Activated CD4-positive, alpha-beta memory T cell treated with anti-CD3 and anti-CD28 coated beads for 36 hours (primary cell): Measurements from ENCODE around the gene EIF2S2. TPM values are rescaled to one million over a fixed set of nuclear protein-coding genes. Genes with fewer than 3 reads are reported as not detected.

ENCODE experiments used
- CTCF ChIA-PET: fragments of 350-600 bp; sonication (Branson Sonifier 250); formaldehyde crosslinking; loops from one replicate; lab custom pipeline; 2021; ENCODE audit warnings: antibody characterized with exemption, inconsistent platforms; lab: Charles Lee
- POLR2A ChIA-PET: fragments of 350-600 bp; sonication (Branson Sonifier 250); formaldehyde crosslinking; loops from one replicate; lab custom pipeline; 2021; ENCODE audit warnings: antibody characterized with exemption; lab: Charles Lee
- DNase-seq: peaks from one replicate; pipeline ENCODE4 v3.0.0-alpha.2; 2020
- H3K27ac Mint-ChIP-seq: one replicate; pipeline ENCODE4 v1.8.0; 2021; ENCODE audit warnings: mixed read lengths
- H3K27me3 Mint-ChIP-seq: one replicate; pipeline ENCODE4 v1.8.0; 2021; ENCODE audit warnings: mixed read lengths
- H3K36me3 Mint-ChIP-seq: one replicate; pipeline ENCODE4 v1.8.0; 2021; ENCODE audit warnings: mixed read lengths
- H3K4me1 Mint-ChIP-seq: one replicate; pipeline ENCODE4 v1.8.0; 2021; ENCODE audit warnings: low read depth, mixed read lengths
- H3K4me3 Mint-ChIP-seq: one replicate; pipeline ENCODE4 v1.8.0; 2021; ENCODE audit warnings: mild to moderate bottlenecking, mixed read lengths
- H3K9me3 Mint-ChIP-seq: one replicate; pipeline ENCODE4 v1.8.0; 2021; ENCODE audit warnings: mixed read lengths
- intact Hi-C: fragments of 100-400 bp; cut with micrococcal nuclease; formaldehyde crosslinking; loops from one replicate; pipeline ENCODE4 v1.15.1; 2023
- microRNA-seq: library from miRNA; unstranded; fragments of <30 nt; microRNA quantifications from one replicate; pipeline ENCODE4 v1.2.0, GENCODE V29; 2022; ENCODE audit warnings: borderline number of aligned reads, borderline microRNAs expressed, borderline replicate concordance
- total RNA-seq, 2 experiments: library from RNA; stranded (reverse); gene quantifications; one replicate each; pipeline ENCODE4 v1.2.3, GENCODE V29; 2021

Gene EIF2S2
- total RNA-seq, 2 experiments from 2014 or later, result 151 to 155 TPM

DNA sequence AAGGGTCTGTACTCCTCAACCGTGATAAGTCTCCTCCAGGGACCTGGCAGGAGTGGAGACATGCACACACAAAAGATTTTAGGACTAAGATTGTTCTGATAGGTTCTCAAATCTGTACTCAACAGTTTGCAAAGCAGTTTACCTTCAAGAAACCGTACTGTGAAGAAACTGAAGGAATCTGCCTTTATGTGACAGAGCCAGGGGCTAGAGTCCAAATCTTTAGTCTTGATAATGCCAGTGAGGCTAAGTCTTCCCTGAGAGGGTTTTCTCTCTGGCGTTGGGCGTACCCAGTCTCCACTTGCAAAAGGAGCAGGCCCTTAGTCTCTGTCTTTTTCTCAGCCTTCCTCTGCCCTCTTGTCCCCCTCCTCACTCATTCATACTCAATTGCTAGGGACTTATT lies 70.8 kb downstream of the EIF2S2 start:
- ChIA-PET POLR2A (no interaction called here), CTCF (interaction anchor here (0.6 kb wide), 1 partner anchor 113 kb away, joined by 3 read pairs; no protein-coding TSS in a partner anchor)
- Mint-ChIP-seq H3K36me3 (peaks cover 2% of the 10 kb centered on the region), H3K4me3 (no peak overlapping the region), H3K27me3 (no peaks in the 10 kb centered on the region), H3K9me3 (no peaks in the 10 kb centered on the region), H3K4me1 (peaks cover 78% of the 10 kb centered on the region), H3K27ac (no peak overlapping the region)
- intact Hi-C loops, result no loop called here
- DNase-seq, result no peak

DNA sequence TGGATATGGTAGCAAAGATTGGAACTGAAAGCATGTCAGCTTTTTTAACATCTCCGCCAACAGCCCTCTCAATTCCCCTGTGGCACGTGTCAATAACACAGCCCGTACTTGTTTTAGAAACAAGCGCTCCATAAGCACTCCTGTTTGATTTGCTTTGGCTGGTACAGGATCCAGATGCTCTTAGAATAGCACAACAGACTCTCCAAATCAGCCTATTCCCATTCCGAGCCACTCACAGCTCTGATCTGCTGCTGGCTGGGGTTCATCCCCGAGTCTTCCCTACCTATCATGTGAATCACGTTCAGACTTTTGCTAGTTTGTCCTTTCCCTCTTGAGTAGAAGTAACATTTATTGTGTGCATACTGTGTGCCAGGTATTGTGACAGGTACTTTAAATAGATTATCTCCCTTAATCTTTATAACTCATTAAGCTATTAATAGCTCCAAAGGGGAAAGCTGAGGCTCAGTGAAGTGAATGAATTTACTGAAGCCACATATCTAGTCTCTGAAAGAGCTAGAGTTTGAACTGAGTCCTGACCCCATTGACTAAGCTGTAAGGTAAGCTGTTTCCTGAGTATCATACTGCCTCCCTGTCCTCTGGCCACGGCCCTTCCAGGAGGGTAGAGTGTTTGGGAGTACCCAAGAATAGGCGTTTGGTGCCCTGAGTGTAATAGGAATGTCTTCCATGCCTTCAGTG lies 71.6 kb downstream of the EIF2S2 start:
- ChIA-PET CTCF (interaction anchor here (0.6 kb wide), 1 partner anchor 112 kb away, joined by 3 read pairs; no protein-coding TSS in a partner anchor), POLR2A (no interaction called here)
- no peak for DNase-seq
- Mint-ChIP-seq H3K27ac (no peak overlapping the region), H3K4me1 (peaks cover 79% of the 10 kb centered on the region), H3K9me3 (no peaks in the 10 kb centered on the region), H3K27me3 (no peaks in the 10 kb centered on the region), H3K4me3 (no peak overlapping the region), H3K36me3 (peaks cover 2% of the 10 kb centered on the region)
- intact Hi-C loops, result no loop called here

Small RNAs within 50 kb of the gene (microRNA-seq; reads per million reads assigned to microRNA genes)
- 1.2 reads per million for gene MIR4755

Other genes with a start within 250 kb of the EIF2S2 start
- 100 to 1,000 TPM; 149 to 159 TPM for gene RALY, start 118.3 kb downstream of the EIF2S2 start, total RNA-seq
- not detected for gene ASIP, start 129.2 kb upstream of the EIF2S2 start, total RNA-seq
- 100 to 1,000 TPM; 160 to 163 TPM for gene AHCY, start 191.1 kb upstream of the EIF2S2 start, total RNA-seq